CD4-positive, alpha-beta T cell treated with Interleukin-4 for 1 hour (primary cell): Measurements from ENCODE around the gene CDC14B.

Experiments
- DNase-seq, 2 donors: peaks; one replicate each; pipeline ENCODE4 v3.0.0-alpha.2; 2020 to 2022

CDC14B gene

GRCh38 chr9:96500696-96501632 is 118.7 kb downstream of the CDC14B start:
- no peak for DNase-seq

GRCh38 chr9:96499257-96499656 is 120.4 kb downstream of the CDC14B start:
- no peak for DNase-seq

GRCh38 chr9:96498796-96499195 is 120.8 kb downstream of the CDC14B start:
- no peak for DNase-seq

- DNase-seq, result no peak
Observed at GRCh38 chr9:96497117-96497399, 122.6 kb downstream of the CDC14B start.

GRCh38 chr9:96496368-96497116 is 123.1 kb downstream of the CDC14B start:
- no peak for DNase-seq

- no peak for DNase-seq
Observed at GRCh38 chr9:96495341-96495740, 124.3 kb downstream of the CDC14B start.

- no peak for DNase-seq
Observed at GRCh38 chr9:96494215-96494800, 125.3 kb downstream of the CDC14B start.

- no peak for DNase-seq
Observed at GRCh38 chr9:96493757-96494156, 125.9 kb downstream of the CDC14B start.

- no peak for DNase-seq
Observed at GRCh38 chr9:96492993-96493531, 126.6 kb downstream of the CDC14B start.

GRCh38 chr9:96491880-96492525 is 127.6 kb downstream of the CDC14B start:
- no peak for DNase-seq

- no peak for DNase-seq
Observed at GRCh38 chr9:96491079-96491879, 128.4 kb downstream of the CDC14B start.

GRCh38 chr9:96490534-96491078 is 129.0 kb downstream of the CDC14B start:
- no peak for DNase-seq

GRCh38 chr9:96489482-96489979 is 130.1 kb downstream of the CDC14B start:
- DNase-seq, result no peak

GRCh38 chr9:96487949-96488348 is 131.7 kb downstream of the CDC14B start:
- no peak for DNase-seq

GRCh38 chr9:96487029-96487396 is 132.6 kb downstream of the CDC14B start:
- DNase-seq, result no peak

GRCh38 chr9:96486386-96487028 is 133.1 kb downstream of the CDC14B start:
- DNase-seq, result no peak

GRCh38 chr9:96485280-96485679 is 134.4 kb downstream of the CDC14B start:
- DNase-seq, result no peak

GRCh38 chr9:96484521-96484931 is 135.1 kb downstream of the CDC14B start:
- DNase-seq, result no peak

- DNase-seq, result no peak
Observed at GRCh38 chr9:96483733-96484390, 135.8 kb downstream of the CDC14B start.

- DNase-seq, result no peak
Observed at GRCh38 chr9:96483197-96483596, 136.4 kb downstream of the CDC14B start.

GRCh38 chr9:96482476-96482875 is 137.2 kb downstream of the CDC14B start:
- DNase-seq, result no peak
